SK-N-SH (cell line): Measurements from ENCODE around the gene RNF130.

Experiments used
- GABPA ChIP-seq: IDR thresholded peaks from 2 replicates; pipeline ENCODE4 v1.4.0; 2012; ENCODE audit warnings: low read depth, mild to moderate bottlenecking
- POLR2AphosphoS5 ChIP-seq: IDR thresholded peaks from 2 replicates; pipeline ENCODE4 v1.6.1; 2012; ENCODE audit warnings: low read depth, low read length
- TF ChIP-seq, protein P1 (sequence below): fragments of 200-600 bp; sonication (generic); IDR thresholded peaks from 2 replicates; pipeline ENCODE4 v1.6.1; 2017; ENCODE audit warnings: antibody characterized with exemption, mild to moderate bottlenecking, moderate library complexity

DNA sequence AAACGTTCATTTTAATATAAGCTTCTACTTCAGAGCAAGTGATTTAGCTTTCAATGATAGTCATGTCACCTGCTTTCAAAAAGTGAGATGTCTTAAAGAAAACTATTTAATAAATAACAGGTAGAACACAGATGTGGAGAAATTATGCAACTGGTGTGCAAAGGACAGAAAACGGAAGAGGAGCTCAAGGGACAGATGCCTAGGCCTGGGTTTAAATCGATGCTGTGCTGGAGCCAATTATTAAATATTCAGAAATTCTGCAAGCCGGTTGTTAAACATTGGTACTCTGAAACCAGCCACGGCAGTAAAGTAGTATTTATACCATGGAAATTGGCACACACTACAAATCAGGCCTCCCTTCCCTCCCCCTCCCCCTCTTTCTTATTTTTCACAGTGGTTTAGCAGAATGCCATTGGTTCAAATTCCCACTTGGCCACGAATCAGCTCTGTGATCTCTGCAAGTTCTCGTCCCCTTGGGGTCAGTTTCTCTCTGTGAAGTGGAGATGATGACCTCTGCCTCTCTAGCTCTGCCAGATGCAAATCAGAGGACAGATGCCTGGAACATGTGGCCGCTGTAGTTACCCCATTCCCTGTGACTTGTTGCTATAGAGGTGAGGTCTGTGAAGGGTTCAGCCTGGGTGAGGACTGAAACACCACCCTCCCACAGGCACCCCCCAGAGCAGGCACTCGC is 6.2 kb upstream of the RNF130 start:
- no peak for TF ChIP-seq POLR2AphosphoS5
- no peak for TF ChIP-seq GABPA
- TF ChIP-seq, protein P1, sequence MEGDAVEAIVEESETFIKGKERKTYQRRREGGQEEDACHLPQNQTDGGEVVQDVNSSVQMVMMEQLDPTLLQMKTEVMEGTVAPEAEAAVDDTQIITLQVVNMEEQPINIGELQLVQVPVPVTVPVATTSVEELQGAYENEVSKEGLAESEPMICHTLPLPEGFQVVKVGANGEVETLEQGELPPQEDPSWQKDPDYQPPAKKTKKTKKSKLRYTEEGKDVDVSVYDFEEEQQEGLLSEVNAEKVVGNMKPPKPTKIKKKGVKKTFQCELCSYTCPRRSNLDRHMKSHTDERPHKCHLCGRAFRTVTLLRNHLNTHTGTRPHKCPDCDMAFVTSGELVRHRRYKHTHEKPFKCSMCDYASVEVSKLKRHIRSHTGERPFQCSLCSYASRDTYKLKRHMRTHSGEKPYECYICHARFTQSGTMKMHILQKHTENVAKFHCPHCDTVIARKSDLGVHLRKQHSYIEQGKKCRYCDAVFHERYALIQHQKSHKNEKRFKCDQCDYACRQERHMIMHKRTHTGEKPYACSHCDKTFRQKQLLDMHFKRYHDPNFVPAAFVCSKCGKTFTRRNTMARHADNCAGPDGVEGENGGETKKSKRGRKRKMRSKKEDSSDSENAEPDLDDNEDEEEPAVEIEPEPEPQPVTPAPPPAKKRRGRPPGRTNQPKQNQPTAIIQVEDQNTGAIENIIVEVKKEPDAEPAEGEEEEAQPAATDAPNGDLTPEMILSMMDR, result no peak
